22Rv1 (cell line): ENCODE results near the gene CELF4.
A peak's percentile ranks its signal among the peaks of the same experiment; 100 is the strongest.

Source experiments
- CTCF ChIP-seq: fragments of 450-650 bp; IDR thresholded peaks from 2 replicates; pipeline ENCODE4 v1.5.1; 2017; ENCODE audit warnings: mild to moderate bottlenecking
- ZFX ChIP-seq: fragments of 450-650 bp; IDR thresholded peaks from 2 replicates; pipeline ENCODE4 v1.6.1; 2017; ENCODE audit warnings: antibody characterized with exemption, borderline replicate concordance

- peak; percentile 70 for TF ChIP-seq CTCF
- TF ChIP-seq ZFX, result no peak
These were observed 270.6 kb downstream of the CELF4 start for GRCh38 chr18:37294951-37295350.
